IPS-18c (cell line): ENCODE measurements around the gene ZRSR2.

Source experiments
- H3K4me3 ChIP-seq: 2 replicates; pipeline ENCODE4 v1.7.0; 2013; ENCODE audit warnings: low read depth, mild to moderate bottlenecking, low read length, moderate library complexity; ENCODE audit not compliant: insufficient read depth
- H3K9me3 ChIP-seq: one replicate; pipeline ENCODE4 v1.6.1; 2013; ENCODE audit warnings: mild to moderate bottlenecking, low read length, moderate library complexity; ENCODE audit not compliant: control insufficient read depth, insufficient read depth

ZRSR2 gene

GRCh38 chrX:15834053-15834452 lies 43.8 kb downstream of the ZRSR2 start:
- Histone ChIP-seq H3K9me3 (no peaks in the 10 kb centered on the region), H3K4me3 (no peak overlapping the region)

DNA sequence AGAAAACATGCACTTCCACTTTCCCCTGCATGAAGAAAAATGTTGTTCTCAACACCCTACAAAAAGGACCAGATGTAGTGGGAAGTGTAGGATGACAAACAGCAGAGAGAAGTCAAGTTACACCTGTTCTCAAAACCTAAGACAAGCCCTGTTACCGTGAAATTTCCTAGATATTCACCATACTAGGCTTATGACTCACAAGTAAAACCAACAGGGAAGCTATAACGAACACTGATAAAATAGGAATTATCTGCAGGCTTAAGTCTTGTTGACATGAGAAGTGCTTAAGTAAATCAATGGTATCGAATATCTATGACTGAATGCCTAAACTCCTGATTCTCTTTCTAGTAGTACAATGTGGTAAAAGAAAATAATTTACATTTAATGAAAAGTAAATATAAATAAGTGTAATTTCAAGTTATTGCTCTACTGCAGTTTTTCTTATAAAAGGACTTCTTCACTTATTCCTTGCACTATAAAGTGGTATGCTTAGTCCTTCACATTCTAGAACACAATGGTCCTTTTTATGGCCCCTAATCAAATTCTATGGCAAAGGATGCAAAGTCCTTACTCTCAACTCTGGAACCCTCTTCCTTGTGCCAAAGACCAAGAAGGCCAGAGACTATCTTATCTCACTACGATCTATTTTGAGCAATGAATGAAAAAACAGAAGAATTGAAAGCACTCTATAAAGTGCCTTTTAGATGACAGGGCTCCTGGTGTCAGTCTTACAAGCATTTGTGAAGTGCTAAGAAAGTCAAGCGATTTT lies 44.7 kb downstream of the ZRSR2 start:
- H3K4me3 ChIP-seq: no peak overlapping the region
- H3K9me3 ChIP-seq: no peaks in the 10 kb centered on the region

GRCh38 chrX:15838017-15838416 lies 47.7 kb downstream of the ZRSR2 start:
- Histone ChIP-seq H3K9me3 (no peaks in the 10 kb centered on the region), H3K4me3 (no peak overlapping the region)

DNA sequence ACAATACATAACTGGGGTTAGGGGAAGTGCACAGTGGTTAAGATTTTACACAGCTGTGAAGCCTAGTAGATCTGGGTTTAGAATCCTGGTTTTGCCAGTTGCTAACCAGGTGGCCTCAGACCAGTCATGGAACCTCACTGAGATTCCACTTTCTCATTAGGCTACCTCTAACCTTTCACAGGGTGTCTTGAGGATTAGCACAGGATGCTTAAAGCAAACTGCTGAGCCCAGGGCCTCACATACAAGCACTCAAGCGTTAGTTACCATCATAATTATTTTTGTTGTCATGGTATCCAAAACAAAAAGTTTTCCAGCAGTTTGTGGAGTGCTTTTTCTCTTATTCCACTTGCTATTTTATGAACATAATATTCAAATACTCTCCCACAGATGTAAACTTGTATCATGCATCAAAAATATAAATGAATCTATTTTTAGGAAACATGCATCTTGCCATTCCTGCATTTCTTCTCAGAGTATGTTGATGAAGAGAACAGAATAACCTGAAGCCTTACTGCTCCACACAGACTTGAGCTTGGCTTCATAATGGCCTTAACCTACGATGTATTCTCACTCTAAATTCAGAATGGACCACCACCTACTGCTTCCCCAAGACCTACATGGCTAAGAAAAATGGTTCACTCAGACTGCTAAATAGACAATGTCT lies 51.7 kb downstream of the ZRSR2 start:
- no peaks in the 10 kb centered on the region for H3K9me3 ChIP-seq
- H3K4me3 ChIP-seq: no peak overlapping the region

- Histone ChIP-seq H3K4me3 (no peak overlapping the region), H3K9me3 (no peaks in the 10 kb centered on the region)
These were observed 53.7 kb downstream of the ZRSR2 start for GRCh38 chrX:15843960-15844359.

GRCh38 chrX:15848576-15848975 lies 58.3 kb downstream of the ZRSR2 start:
- Histone ChIP-seq H3K9me3 (no peaks in the 10 kb centered on the region), H3K4me3 (no peak overlapping the region)

GRCh38 chrX:15849555-15849954 lies 59.3 kb downstream of the ZRSR2 start:
- H3K4me3 ChIP-seq: no peak overlapping the region
- H3K9me3 ChIP-seq: no peaks in the 10 kb centered on the region

DNA sequence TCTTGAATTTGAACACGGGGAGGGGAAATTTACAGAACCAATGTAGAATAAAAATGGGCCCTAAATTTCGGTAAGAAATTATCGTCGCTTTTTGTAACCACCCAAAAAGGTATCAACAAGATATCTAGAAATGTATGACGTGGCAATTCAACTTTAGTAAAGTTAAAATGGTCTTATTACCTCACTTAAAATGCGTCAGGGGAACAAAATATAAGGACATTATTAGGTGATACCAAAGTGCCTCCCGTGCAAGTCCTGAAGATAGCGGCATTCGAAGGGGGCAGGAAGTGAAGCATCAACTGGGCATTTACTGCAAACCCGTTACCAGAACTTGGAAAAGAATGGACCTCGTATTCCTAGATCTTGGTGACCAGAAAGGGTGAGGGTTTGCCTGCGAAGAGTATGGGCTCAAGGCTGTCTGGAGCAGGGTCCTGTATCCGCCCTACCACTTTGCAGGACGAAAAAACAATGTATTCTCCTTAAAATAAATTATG lies 63.3 kb downstream of the ZRSR2 start:
- Histone ChIP-seq H3K9me3 (no peaks in the 10 kb centered on the region), H3K4me3 (peak overlapping the region; percentile 51)

DNA sequence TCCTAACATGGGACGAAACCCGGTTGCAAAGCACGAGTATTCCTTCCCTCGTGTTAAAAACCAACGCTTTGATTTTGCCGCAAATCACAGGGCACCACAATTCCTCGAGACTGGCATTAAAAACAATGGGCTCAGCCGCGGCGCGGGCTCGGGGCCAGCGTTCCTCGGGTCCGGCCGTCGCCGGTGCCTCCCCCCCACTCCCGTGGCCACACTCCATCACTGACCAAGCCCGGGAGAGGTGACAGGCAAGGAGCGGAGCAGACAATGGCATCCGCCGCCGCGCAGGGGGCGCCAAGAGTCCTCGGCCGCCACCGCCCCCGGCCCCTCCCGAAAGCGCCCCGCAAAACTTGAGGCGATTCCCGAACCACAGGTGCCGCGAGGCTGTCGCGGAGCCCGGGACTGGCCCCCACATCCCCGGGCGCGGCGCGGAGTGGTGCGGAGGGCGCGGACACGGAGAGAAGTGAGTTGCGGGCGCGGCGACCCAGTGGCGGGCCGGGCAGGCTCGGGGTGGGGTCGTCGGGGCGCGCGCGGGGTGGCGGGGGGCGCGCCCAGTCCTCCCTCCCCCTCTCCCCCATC lies 63.9 kb downstream of the ZRSR2 start:
- Histone ChIP-seq H3K4me3 (peak overlapping the region; percentile 51), H3K9me3 (no peaks in the 10 kb centered on the region)

- H3K4me3 ChIP-seq: peak within 1 kb of the TSS; percentile 64
- H3K9me3 ChIP-seq: no peaks in the 10 kb centered on the region
These were observed 64.7 kb downstream of the ZRSR2 start, which contains the start of gene AP1S2 for GRCh38 chrX:15854712-15855567. TSS of gene AP1S2 (minus strand) at chrX:15854813. CDS start at chrX:15852524, 2,289 bp downstream.

- peak overlapping the region; percentile 64 for H3K4me3 ChIP-seq
- no peaks in the 10 kb centered on the region for H3K9me3 ChIP-seq
These were observed 65.4 kb downstream of the ZRSR2 start for GRCh38 chrX:15855568-15856221.

GRCh38 chrX:15856222-15856587 lies 65.9 kb downstream of the ZRSR2 start:
- no peaks in the 10 kb centered on the region for H3K9me3 ChIP-seq
- H3K4me3 ChIP-seq: peak overlapping the region; percentile 38

GRCh38 chrX:15856636-15857035 lies 66.4 kb downstream of the ZRSR2 start:
- Histone ChIP-seq H3K4me3 (peak overlapping the region; percentile 38), H3K9me3 (no peaks in the 10 kb centered on the region)

- H3K9me3 ChIP-seq: no peaks in the 10 kb centered on the region
These were observed 67.8 kb downstream of the ZRSR2 start for GRCh38 chrX:15858051-15858450.

GRCh38 chrX:15860921-15861320 lies 70.6 kb downstream of the ZRSR2 start:
- no peaks in the 10 kb centered on the region for H3K9me3 ChIP-seq
- H3K4me3 ChIP-seq: no peak overlapping the region

More at GRCh38 chrX:15858051-15858450, 67.8 kb downstream of the ZRSR2 start:
- no peak overlapping the region for H3K4me3 ChIP-seq

DNA sequence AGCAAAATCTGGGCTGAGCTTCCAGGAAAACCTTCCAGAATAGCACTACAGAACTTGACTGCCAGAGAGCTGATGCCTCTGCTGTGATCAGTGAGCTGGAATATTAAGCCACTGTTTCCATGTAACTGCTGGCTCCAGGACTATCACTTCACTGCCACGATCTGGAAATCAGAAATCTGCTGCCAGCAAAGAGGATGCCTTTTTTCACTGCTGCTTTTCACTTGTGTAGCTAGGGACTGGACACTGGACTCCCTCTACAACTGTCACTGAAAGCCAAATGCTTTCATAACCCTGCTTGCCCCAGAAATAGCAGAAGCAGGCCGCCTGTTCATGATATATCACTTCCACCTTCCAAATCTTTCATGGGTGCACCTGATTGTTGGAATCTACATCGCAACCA lies 73.7 kb downstream of the ZRSR2 start:
- Histone ChIP-seq H3K4me3 (no peak overlapping the region), H3K9me3 (no peaks in the 10 kb centered on the region)

- H3K4me3 ChIP-seq: no peak overlapping the region
These were observed 74.3 kb downstream of the ZRSR2 start for GRCh38 chrX:15864629-15865028.

More at GRCh38 chrX:15864629-15865028, 74.3 kb downstream of the ZRSR2 start:
- no peaks in the 10 kb centered on the region for H3K9me3 ChIP-seq
